Measurements from ENCODE around the gene LAMB4. TPM values are rescaled to one million over a fixed set of nuclear protein-coding genes. Genes with fewer than 3 reads are reported as not detected.

The LAMB4 gene
- polyA plus RNA-seq, 1 experiment, result 0.20 TPM

DNA sequence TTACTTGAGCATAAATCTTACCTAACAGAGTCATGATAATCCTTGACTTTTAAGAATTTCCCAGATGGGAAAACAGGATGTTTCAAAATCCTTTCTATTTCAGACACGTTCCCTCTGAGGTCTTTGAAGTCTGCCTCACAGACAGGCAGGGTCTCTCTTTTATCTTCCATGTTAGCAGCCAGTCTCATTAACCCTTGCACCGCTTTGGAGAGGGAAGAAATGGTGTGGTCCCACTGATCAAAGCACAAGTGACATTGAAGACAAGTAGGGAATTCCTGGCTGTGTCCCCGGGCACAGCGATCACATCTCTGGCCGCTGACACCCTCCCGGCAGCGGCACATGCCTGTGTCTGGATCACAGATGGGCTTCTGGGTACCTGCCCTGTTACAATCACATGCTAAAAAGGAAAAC is 74.5 kb downstream of the LAMB4 start:
- CTCF ChIA-PET, result no interaction called here
- TF ChIP-seq, protein P1, sequence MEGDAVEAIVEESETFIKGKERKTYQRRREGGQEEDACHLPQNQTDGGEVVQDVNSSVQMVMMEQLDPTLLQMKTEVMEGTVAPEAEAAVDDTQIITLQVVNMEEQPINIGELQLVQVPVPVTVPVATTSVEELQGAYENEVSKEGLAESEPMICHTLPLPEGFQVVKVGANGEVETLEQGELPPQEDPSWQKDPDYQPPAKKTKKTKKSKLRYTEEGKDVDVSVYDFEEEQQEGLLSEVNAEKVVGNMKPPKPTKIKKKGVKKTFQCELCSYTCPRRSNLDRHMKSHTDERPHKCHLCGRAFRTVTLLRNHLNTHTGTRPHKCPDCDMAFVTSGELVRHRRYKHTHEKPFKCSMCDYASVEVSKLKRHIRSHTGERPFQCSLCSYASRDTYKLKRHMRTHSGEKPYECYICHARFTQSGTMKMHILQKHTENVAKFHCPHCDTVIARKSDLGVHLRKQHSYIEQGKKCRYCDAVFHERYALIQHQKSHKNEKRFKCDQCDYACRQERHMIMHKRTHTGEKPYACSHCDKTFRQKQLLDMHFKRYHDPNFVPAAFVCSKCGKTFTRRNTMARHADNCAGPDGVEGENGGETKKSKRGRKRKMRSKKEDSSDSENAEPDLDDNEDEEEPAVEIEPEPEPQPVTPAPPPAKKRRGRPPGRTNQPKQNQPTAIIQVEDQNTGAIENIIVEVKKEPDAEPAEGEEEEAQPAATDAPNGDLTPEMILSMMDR (IDR thresholded peaks at IDR 0.05; ENCODE audit: insufficient read depth, low read depth, low read length), result no peak
- POLR2A ChIA-PET, result no interaction called here
- H3K36me3 ChIP-seq (ENCODE audit: control insufficient read depth, insufficient read depth, low read length), result no peaks in the 10 kb centered on the region
- no peak overlapping the region for H3K4me3 ChIP-seq (ENCODE audit: low read depth, low read length)
- no peaks in the 10 kb centered on the region for H3K27me3 ChIP-seq (ENCODE audit: control insufficient read depth, insufficient read depth, low read length)
- DNase-seq (ENCODE audit: low read depth), result no peak

DNA sequence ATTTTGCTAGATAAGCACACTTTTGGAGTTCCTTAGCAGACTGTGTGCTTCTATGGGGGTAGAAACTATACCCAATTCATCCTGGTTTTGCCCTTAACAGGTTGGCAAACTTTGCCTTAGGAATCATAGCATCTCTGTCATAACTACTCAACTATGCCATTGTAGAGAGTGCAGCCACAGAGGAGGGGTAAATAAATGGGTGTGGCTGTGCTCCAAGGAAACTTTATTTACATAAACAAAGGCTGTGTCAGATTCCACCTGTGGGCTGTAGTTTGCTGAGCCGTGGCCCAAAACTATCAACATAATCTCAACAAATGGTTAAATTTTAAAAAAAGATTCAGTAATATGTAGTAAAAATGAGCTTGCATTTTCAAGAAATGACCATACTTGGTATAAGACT is 75.6 kb downstream of the LAMB4 start:
- no peak overlapping the region for H3K4me3 ChIP-seq (ENCODE audit: low read depth, low read length)
- no peaks in the 10 kb centered on the region for H3K36me3 ChIP-seq (ENCODE audit: control insufficient read depth, insufficient read depth, low read length)
- CTCF ChIA-PET, result interaction anchor here (0.6 to 1.2 kb wide), 5 partner anchors 11 to 86 kb away, joined by 3 to 4 read pairs (median 3); no protein-coding TSS in a partner anchor
- DNase-seq (ENCODE audit: low read depth), result no peak
- POLR2A ChIA-PET, result no interaction called here
- TF ChIP-seq, protein P1 (IDR thresholded peaks at IDR 0.05; ENCODE audit: insufficient read depth, low read depth, low read length), result no peak
- H3K27me3 ChIP-seq (ENCODE audit: control insufficient read depth, insufficient read depth, low read length), result no peaks in the 10 kb centered on the region

DNA sequence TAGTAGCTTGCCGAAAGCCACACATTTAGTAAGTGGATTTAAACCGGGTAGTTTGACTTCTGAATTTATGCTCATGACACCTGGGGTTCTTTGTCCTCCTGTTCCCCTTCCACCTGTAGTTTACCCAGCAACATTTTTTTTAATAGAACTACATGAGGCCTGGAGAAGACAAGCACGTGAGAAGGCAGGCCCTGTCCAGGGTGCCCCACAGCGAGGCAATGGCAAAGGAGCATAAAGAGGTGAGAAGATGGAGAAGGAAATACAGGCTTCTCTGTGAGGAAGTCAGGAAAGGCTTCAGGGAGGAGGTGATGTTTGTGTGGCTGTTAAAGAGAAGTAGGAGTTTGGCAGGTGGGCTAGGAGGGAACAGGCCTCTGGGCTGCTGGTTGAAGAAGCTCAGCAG is 76.9 kb downstream of the LAMB4 start:
- Histone ChIP-seq H3K36me3 (ENCODE audit: control insufficient read depth, insufficient read depth, low read length) (no peaks in the 10 kb centered on the region), H3K27me3 (ENCODE audit: control insufficient read depth, insufficient read depth, low read length) (no peaks in the 10 kb centered on the region), H3K4me3 (ENCODE audit: low read depth, low read length) (no peak overlapping the region)
- no peak for DNase-seq (ENCODE audit: low read depth)
- TF ChIP-seq, protein P1 (IDR thresholded peaks at IDR 0.05; ENCODE audit: insufficient read depth, low read depth, low read length), result no peak
- ChIA-PET CTCF (interaction anchor here (1.2 to 1.3 kb wide), 2 partner anchors 12 to 36 kb away, joined by 3 read pairs; no protein-coding TSS in a partner anchor), POLR2A (no interaction called here)

DNA sequence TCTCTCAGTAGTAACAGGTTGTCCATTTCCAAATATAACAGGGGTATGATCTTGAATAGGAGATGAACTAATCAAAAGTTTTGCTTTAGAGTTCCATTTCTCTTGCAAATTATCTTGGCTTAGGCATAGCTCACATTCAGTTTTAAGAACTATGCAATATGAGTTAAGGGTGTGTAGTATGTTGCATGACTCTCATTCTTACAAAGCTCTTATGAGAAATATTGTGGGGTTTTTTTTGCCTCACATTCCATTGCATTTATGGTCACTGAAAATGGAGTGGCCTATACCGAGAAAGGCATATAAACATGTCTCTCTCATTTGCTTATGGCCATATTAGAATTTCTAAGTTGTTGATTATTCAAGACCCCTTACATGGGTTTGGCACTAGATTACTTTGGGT is 78.7 kb downstream of the LAMB4 start:
- ChIA-PET CTCF (interaction anchor here (1.0 kb wide), 1 partner anchor 20 kb away, joined by 3 read pairs; no protein-coding TSS in a partner anchor), POLR2A (no interaction called here)
- no peak overlapping the region for H3K4me3 ChIP-seq (ENCODE audit: low read depth, low read length)
- DNase-seq (ENCODE audit: low read depth), result no peak
- H3K36me3 ChIP-seq (ENCODE audit: control insufficient read depth, insufficient read depth, low read length), result no peaks in the 10 kb centered on the region
- H3K27me3 ChIP-seq (ENCODE audit: control insufficient read depth, insufficient read depth, low read length), result no peaks in the 10 kb centered on the region
- TF ChIP-seq, protein P1 (IDR thresholded peaks at IDR 0.05; ENCODE audit: insufficient read depth, low read depth, low read length), result no peak

DNA sequence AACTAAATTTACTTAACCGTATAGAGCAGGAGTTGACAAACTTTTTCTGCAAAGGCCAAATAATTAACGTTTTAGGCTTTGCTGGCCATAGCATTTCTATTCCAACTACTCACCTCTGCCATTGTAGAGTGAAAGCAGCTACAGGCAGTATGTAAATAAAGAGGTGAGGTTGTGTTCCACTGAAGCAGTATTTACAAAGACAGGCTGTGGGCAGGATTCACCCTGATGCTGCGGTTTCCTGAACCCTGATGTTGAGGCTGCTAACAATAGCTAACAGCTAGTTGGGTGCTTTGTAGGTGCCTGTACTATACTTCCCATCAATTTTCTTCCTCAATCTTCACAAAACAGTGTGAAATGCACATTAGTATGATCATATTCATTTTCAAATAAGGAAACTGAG is 80.2 kb downstream of the LAMB4 start:
- POLR2A ChIA-PET, result no interaction called here
- H3K36me3 ChIP-seq (ENCODE audit: control insufficient read depth, insufficient read depth, low read length), result no peaks in the 10 kb centered on the region
- no peak overlapping the region for H3K4me3 ChIP-seq (ENCODE audit: low read depth, low read length)
- no peak for DNase-seq (ENCODE audit: low read depth)
- CTCF ChIA-PET, result no interaction called here
- no peaks in the 10 kb centered on the region for H3K27me3 ChIP-seq (ENCODE audit: control insufficient read depth, insufficient read depth, low read length)
- TF ChIP-seq, protein P1 (IDR thresholded peaks at IDR 0.05; ENCODE audit: insufficient read depth, low read depth, low read length), result no peak
